HepG2 (cell line): ENCODE results near the gene RTBDN. TPM values are rescaled to one million over a fixed set of nuclear protein-coding genes. Genes with fewer than 3 reads are reported as not detected.

Source experiments
- CENPX ChIP-seq: sonication (generic); formaldehyde crosslinking; IDR thresholded peaks from 2 replicates; pipeline ENCODE4 v1.9.0; 2021; ENCODE audit warnings: mild to moderate bottlenecking, missing genetic modification reagents, moderate library complexity
- CREB1 ChIP-seq, 2 experiments: fragments of 450-650 bp in 1 of 2; IDR thresholded peaks; 2 replicates each; pipeline ENCODE4 v1.6.1; 2016 to 2017; ENCODE audit warnings: control low read depth in 1 of 2, mild to moderate bottlenecking in 1 of 2, missing compliant biosample characterization in 1 of 2, missing genetic modification characterization in 1 of 2
- FIP1L1 ChIP-seq: fragments of 200-400 bp; formaldehyde crosslinking; IDR thresholded peaks from 2 replicates; pipeline ENCODE4 v1.6.1; 2018; ENCODE audit warnings: low read depth, mild to moderate bottlenecking, low read length, moderate library complexity, borderline replicate concordance; ENCODE audit not compliant: insufficient read depth
- GZF1 ChIP-seq: sonication (generic); formaldehyde crosslinking; IDR thresholded peaks from 2 replicates; pipeline ENCODE4 v1.5.1; 2020; ENCODE audit warnings: mild to moderate bottlenecking, missing genetic modification reagents
- HCFC1 ChIP-seq: fragments of 150-350 bp; IDR thresholded peaks from 2 replicates; pipeline ENCODE4 v1.6.1; 2014; ENCODE audit warnings: low read depth, low read length
- MYC ChIP-seq: sonication (generic); formaldehyde crosslinking; IDR thresholded peaks from 2 replicates; pipeline ENCODE4 v1.9.0; 2021; ENCODE audit warnings: missing genetic modification reagents, borderline replicate concordance
- PAWR ChIP-seq: sonication (generic); formaldehyde crosslinking; IDR thresholded peaks from 2 replicates; pipeline ENCODE4 v1.4.0; 2020; ENCODE audit warnings: missing genetic modification reagents, mild to moderate bottlenecking, borderline replicate concordance
- PLRG1 ChIP-seq: fragments of 450-650 bp; conservative IDR thresholded peaks from 2 replicates; pipeline ENCODE4 v1.6.1; 2016
- RBFOX2 ChIP-seq: fragments of 200-400 bp; formaldehyde crosslinking; IDR thresholded peaks from 2 replicates; pipeline ENCODE4 v1.6.1; 2017; ENCODE audit warnings: low read depth, mild to moderate bottlenecking, low read length
- RFX3 ChIP-seq: IDR thresholded peaks from 2 replicates; pipeline ENCODE4 v1.6.1; 2016; ENCODE audit warnings: missing biosample characterization, missing genetic modification reagents
- SOX5 ChIP-seq: IDR thresholded peaks from 2 replicates; pipeline ENCODE4 v1.6.1; 2016; ENCODE audit warnings: borderline replicate concordance
- SRY ChIP-seq: sonication (generic); formaldehyde crosslinking; IDR thresholded peaks from 2 replicates; pipeline ENCODE4 v1.8.0; 2022; ENCODE audit warnings: mild to moderate bottlenecking, missing genetic modification reagents
- ZNF10 ChIP-seq: sonication (generic); formaldehyde crosslinking; IDR thresholded peaks from 2 replicates; pipeline ENCODE4 v1.4.0; 2020; ENCODE audit warnings: mild to moderate bottlenecking, low read depth, missing genetic modification reagents, borderline replicate concordance
- ZNF225 ChIP-seq: sonication (generic); formaldehyde crosslinking; IDR thresholded peaks from 2 replicates; pipeline ENCODE4 v1.4.0; 2020; ENCODE audit warnings: mild to moderate bottlenecking, missing genetic modification reagents
- ZNF333 ChIP-seq: sonication (generic); formaldehyde crosslinking; IDR thresholded peaks from 2 replicates; pipeline ENCODE4 v1.4.0; 2020; ENCODE audit warnings: mild to moderate bottlenecking, missing genetic modification reagents, borderline replicate concordance
- ZNF530 ChIP-seq: sonication (generic); formaldehyde crosslinking; IDR thresholded peaks from 2 replicates; pipeline ENCODE4 v1.5.0; 2020; ENCODE audit warnings: low read depth, mild to moderate bottlenecking, missing genetic modification reagents
- ZNF605 ChIP-seq: sonication (generic); formaldehyde crosslinking; IDR thresholded peaks from 2 replicates; pipeline ENCODE4 v1.8.0; 2022; ENCODE audit warnings: mild to moderate bottlenecking, missing genetic modification reagents
- polyA plus RNA-seq, 8 experiments: library from polyadenylated mRNA; depleted of rRNA in 3 of 8; stranded (reverse) in 7 of 8; unstranded in 1 of 8; fragments of >200 nt; fragmentation: Illumina TruSeq in 4 of 8; extraction: Trizol in 4 of 8; gene quantifications; 2 replicates each; pipeline versions ENCODE4 v1.2.1 to v1.2.3, GENCODE V29; 2011 to 2016; ENCODE audit warnings: low read depth in 4 of 8, missing spikeins in 1 of 8, mixed read lengths in 1 of 8; ENCODE audit not compliant: insufficient read depth in 1 of 8
- total RNA-seq, 5 experiments: library from RNA; depleted of rRNA; stranded (reverse); fragments of >200 nt; fragmentation: Illumina TruSeq; extraction: Trizol; gene quantifications; 2 replicates each; pipeline ENCODE4 v1.2.3, GENCODE V29; 2016; ENCODE audit warnings: low read depth in 1 of 5
- TF ChIP-seq, protein P1 (sequence below): sonication (generic); formaldehyde crosslinking; IDR thresholded peaks from 2 replicates; pipeline ENCODE4 v1.5.1; 2020; ENCODE audit warnings: missing genetic modification reagents, mild to moderate bottlenecking, borderline replicate concordance
- TF ChIP-seq, protein P2 (sequence below): sonication (generic); formaldehyde crosslinking; IDR thresholded peaks from 2 replicates; pipeline ENCODE4 v1.5.0; 2020; ENCODE audit warnings: mild to moderate bottlenecking, low read depth, missing genetic modification reagents, borderline replicate concordance
- TF ChIP-seq, protein P3 (sequence below): sonication (generic); formaldehyde crosslinking; IDR thresholded peaks from 2 replicates; pipeline ENCODE4 v1.5.0; 2020; ENCODE audit warnings: missing genetic modification reagents
- TF ChIP-seq, protein P4 (sequence below): conservative IDR thresholded peaks from 2 replicates; pipeline ENCODE4 v1.6.1; 2018; ENCODE audit warnings: missing genetic modification reagents

The RTBDN gene
- total and polyA plus RNA-seq, 2 of the 13 experiments (the other 11 are each of a cell fraction or from before 2014, with no cell fraction given) = 0.27 to 0.48 TPM

DNA sequence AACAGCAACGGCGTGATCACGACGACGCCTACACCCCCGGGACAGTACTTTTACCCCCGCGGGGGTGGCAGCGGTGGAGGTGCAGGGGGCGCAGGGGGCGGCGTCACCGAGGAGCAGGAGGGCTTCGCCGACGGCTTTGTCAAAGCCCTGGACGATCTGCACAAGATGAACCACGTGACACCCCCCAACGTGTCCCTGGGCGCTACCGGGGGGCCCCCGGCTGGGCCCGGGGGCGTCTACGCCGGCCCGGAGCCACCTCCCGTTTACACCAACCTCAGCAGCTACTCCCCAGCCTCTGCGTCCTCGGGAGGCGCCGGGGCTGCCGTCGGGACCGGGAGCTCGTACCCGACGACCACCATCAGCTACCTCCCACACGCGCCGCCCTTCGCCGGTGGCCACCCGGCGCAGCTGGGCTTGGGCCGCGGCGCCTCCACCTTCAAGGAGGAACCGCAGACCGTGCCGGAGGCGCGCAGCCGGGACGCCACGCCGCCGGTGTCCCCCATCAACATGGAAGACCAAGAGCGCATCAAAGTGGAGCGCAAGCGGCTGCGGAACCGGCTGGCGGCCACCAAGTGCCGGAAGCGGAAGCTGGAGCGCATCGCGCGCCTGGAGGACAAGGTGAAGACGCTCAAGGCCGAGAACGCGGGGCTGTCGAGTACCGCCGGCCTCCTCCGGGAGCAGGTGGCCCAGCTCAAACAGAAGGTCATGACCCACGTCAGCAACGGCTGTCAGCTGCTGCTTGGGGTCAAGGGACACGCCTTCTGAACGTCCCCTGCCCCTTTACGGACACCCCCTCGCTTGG, 42.1 kb downstream of the RTBDN start (continued):
- TF ChIP-seq, protein P1, sequence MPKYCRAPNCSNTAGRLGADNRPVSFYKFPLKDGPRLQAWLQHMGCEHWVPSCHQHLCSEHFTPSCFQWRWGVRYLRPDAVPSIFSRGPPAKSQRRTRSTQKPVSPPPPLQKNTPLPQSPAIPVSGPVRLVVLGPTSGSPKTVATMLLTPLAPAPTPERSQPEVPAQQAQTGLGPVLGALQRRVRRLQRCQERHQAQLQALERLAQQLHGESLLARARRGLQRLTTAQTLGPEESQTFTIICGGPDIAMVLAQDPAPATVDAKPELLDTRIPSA (CRISPR knock-in tag) = no peak
- TF ChIP-seq RFX3 (CRISPR knock-in tag) = no peak
- no peak; the same call in 1 of the 2 replicates for TF ChIP-seq SOX5
- TF ChIP-seq CREB1 (IDR thresholded peaks at IDR 0.05) = no peak
- TF ChIP-seq CREB1 (CRISPR knock-in tag; IDR thresholded peaks at IDR 0.05) = no peak
- TF ChIP-seq HCFC1 = no peak
- TF ChIP-seq RBFOX2 = peak; percentile 79
- TF ChIP-seq, protein P2, sequence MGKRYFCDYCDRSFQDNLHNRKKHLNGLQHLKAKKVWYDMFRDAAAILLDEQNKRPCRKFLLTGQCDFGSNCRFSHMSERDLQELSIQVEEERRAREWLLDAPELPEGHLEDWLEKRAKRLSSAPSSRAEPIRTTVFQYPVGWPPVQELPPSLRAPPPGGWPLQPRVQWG = no peak
- TF ChIP-seq GZF1 = no peak
- no peak for TF ChIP-seq ZNF225
- TF ChIP-seq PAWR = no peak
- TF ChIP-seq, protein P3, sequence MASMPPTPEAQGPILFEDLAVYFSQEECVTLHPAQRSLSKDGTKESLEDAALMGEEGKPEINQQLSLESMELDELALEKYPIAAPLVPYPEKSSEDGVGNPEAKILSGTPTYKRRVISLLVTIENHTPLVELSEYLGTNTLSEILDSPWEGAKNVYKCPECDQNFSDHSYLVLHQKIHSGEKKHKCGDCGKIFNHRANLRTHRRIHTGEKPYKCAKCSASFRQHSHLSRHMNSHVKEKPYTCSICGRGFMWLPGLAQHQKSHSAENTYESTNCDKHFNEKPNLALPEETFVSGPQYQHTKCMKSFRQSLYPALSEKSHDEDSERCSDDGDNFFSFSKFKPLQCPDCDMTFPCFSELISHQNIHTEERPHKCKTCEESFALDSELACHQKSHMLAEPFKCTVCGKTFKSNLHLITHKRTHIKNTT (CRISPR knock-in tag) = no peak
- TF ChIP-seq ZNF333 (CRISPR knock-in tag) = peak; percentile 58; the same call in 1 of the 2 replicates
- TF ChIP-seq CENPX (CRISPR knock-in tag) = no peak
- peak; percentile 85 for TF ChIP-seq MYC (CRISPR knock-in tag)
- no peak for TF ChIP-seq ZNF530 (CRISPR knock-in tag)
- TF ChIP-seq ZNF10 (CRISPR knock-in tag) = no peak
- TF ChIP-seq ZNF605 = peak; percentile 34; the same call in 1 of the 2 replicates
- no peak; the same call in none of the 2 replicates for TF ChIP-seq SRY (CRISPR knock-in tag)
- no peak for TF ChIP-seq FIP1L1
- TF ChIP-seq, protein P4, sequence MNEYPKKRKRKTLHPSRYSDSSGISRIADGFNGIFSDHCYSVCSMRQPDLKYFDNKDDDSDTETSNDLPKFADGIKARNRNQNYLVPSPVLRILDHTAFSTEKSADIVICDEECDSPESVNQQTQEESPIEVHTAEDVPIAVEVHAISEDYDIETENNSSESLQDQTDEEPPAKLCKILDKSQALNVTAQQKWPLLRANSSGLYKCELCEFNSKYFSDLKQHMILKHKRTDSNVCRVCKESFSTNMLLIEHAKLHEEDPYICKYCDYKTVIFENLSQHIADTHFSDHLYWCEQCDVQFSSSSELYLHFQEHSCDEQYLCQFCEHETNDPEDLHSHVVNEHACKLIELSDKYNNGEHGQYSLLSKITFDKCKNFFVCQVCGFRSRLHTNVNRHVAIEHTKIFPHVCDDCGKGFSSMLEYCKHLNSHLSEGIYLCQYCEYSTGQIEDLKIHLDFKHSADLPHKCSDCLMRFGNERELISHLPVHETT (CRISPR knock-in tag) = peak; percentile 72; the same call in 1 of the 2 replicates
- TF ChIP-seq PLRG1 = no peak
